Daoy (cell line): ENCODE measurements around the gene GAD1. TPM values are rescaled to one million over a fixed set of nuclear protein-coding genes. Genes with fewer than 3 reads are reported as not detected.

Experiments used
- DNase-seq: peaks from one replicate; pipeline ENCODE4 v3.0.0-alpha.2; 2015; ENCODE audit warnings: low read depth
- total RNA-seq: library from RNA; depleted of rRNA; stranded (reverse); fragments of >200 nt; shearing (Covaris generic); gene quantifications from 2 replicates; pipeline ENCODE4 v1.2.3, GENCODE V29; 2014

The GAD1 gene
- total RNA-seq, 1 experiment from 2014 or later: 8.6 TPM

- no peak for DNase-seq
These were observed 28.7 kb downstream of the GAD1 start for GRCh38 chr2:170845343-170845742.

- no peak for DNase-seq
These were observed 29.6 kb downstream of the GAD1 start for GRCh38 chr2:170846314-170846713.

GRCh38 chr2:170847716-170848115 lies 31.0 kb downstream of the GAD1 start:
- DNase-seq: no peak

GRCh38 chr2:170848587-170848986 lies 31.9 kb downstream of the GAD1 start:
- no peak for DNase-seq

GRCh38 chr2:170850251-170850650 lies 33.6 kb downstream of the GAD1 start:
- DNase-seq: no peak

GRCh38 chr2:170851635-170852034 lies 34.9 kb downstream of the GAD1 start:
- no peak for DNase-seq

- DNase-seq: no peak
These were observed 39.4 kb downstream of the GAD1 start for GRCh38 chr2:170856066-170856465.

GRCh38 chr2:170862286-170862902 lies 45.7 kb downstream of the GAD1 start:
- DNase-seq: no peak

GRCh38 chr2:170863087-170863486 lies 46.4 kb downstream of the GAD1 start:
- no peak for DNase-seq

GRCh38 chr2:170869036-170869435 lies 52.3 kb downstream of the GAD1 start:
- DNase-seq: no peak

- DNase-seq: no peak
These were observed 52.8 kb downstream of the GAD1 start for GRCh38 chr2:170869461-170869860.

- DNase-seq: peak; percentile 73
These were observed 56.5 kb downstream of the GAD1 start for GRCh38 chr2:170873035-170873692.

- DNase-seq: no peak
These were observed 61.4 kb downstream of the GAD1 start for GRCh38 chr2:170878066-170878465.

GRCh38 chr2:170878505-170878904 lies 61.8 kb downstream of the GAD1 start:
- DNase-seq: no peak

- no peak for DNase-seq
These were observed 65.2 kb downstream of the GAD1 start for GRCh38 chr2:170881840-170882239.

GRCh38 chr2:170882758-170883157 lies 66.1 kb downstream of the GAD1 start:
- no peak for DNase-seq

- no peak for DNase-seq
These were observed 67.0 kb downstream of the GAD1 start for GRCh38 chr2:170883683-170884082.

- no peak for DNase-seq
These were observed 68.6 kb downstream of the GAD1 start for GRCh38 chr2:170885130-170885791.

- DNase-seq: peak; percentile 21
These were observed 69.7 kb downstream of the GAD1 start for GRCh38 chr2:170886386-170886785.

GRCh38 chr2:170887496-170887895 lies 70.8 kb downstream of the GAD1 start:
- no peak for DNase-seq

GRCh38 chr2:170887896-170888295 lies 71.2 kb downstream of the GAD1 start:
- no peak for DNase-seq

GRCh38 chr2:170891893-170892292 lies 75.2 kb downstream of the GAD1 start:
- no peak for DNase-seq

GRCh38 chr2:170892391-170892951 lies 75.8 kb downstream of the GAD1 start:
- no peak for DNase-seq
